Panc1 (cell line): ENCODE results near the gene CDKAL1. TPM values are rescaled to one million over a fixed set of nuclear protein-coding genes. Genes with fewer than 3 reads are reported as not detected.
"Not testable (repeated sequence)": the region's sequence is repeated elsewhere in the genome, so short reads cannot be mapped to it uniquely, and the experiment has no call there.

Experiments
- ATAC-seq: fragments of 200-7000 bp; cut with Tn5 transposase; 2 replicates; pipeline ENCODE4 v1.9.1; 2020; ENCODE audit warnings: mild to moderate bottlenecking, moderate library complexity
- BruUV-seq: library from RNA; stranded (reverse); fragments of 400-500 nt; replicated peaks from 2 replicates; lab custom pipeline; 2021; lab: Mats Ljungman, UMichigan
- CTCF ChIA-PET: fragments of 300-600 bp; sonication (Branson Sonifier 250); formaldehyde crosslinking; loops from one replicate; lab custom pipeline; 2022; ENCODE audit warnings: antibody characterized with exemption; lab: Charles Lee
- POLR2A ChIA-PET: fragments of 300-600 bp; sonication (Branson Sonifier 250); formaldehyde crosslinking; loops from one replicate; lab custom pipeline; 2022; ENCODE audit warnings: antibody characterized with exemption; lab: Charles Lee
- DNase-seq: peaks from one replicate; pipeline ENCODE4 v3.0.0-alpha.2; 2010; ENCODE audit warnings: low read depth, low spot score
- H3K27ac ChIP-seq: 2 replicates; pipeline ENCODE4 v1.5.1; 2011; ENCODE audit warnings: mild to moderate bottlenecking, low read length, inconsistent platforms
- H3K27me3 ChIP-seq: fragments of 200-500 bp; sonication (Bioruptor generic); 2 replicates; pipeline ENCODE4 v1.6.0; 2014; ENCODE audit warnings: low read length, inconsistent platforms; ENCODE audit not compliant: control insufficient read depth, insufficient read depth
- H3K36me3 ChIP-seq: fragments of 200-500 bp; sonication (Bioruptor generic); 2 replicates; pipeline ENCODE4 v1.5.1; 2014; ENCODE audit warnings: inconsistent platforms, mild to moderate bottlenecking, low read length, moderate library complexity; ENCODE audit not compliant: control insufficient read depth, insufficient read depth
- H3K4me1 ChIP-seq: 2 replicates; pipeline ENCODE4 v1.5.1; 2011; ENCODE audit warnings: inconsistent platforms, mild to moderate bottlenecking, low read length, moderate library complexity; ENCODE audit not compliant: control insufficient read depth, insufficient read depth
- H3K4me3 ChIP-seq, 2 experiments: 2 replicates each; pipeline ENCODE4 v1.5.1; 2011 to 2012; ENCODE audit warnings: low read depth in 2 of 2, low read length in 2 of 2, mild to moderate bottlenecking in 2 of 2, inconsistent platforms in 1 of 2, moderate library complexity in 1 of 2
- H3K9me3 ChIP-seq: fragments of 200-500 bp; sonication (Bioruptor generic); 2 replicates; pipeline ENCODE4 v1.5.1; 2014; ENCODE audit warnings: low read depth, mild to moderate bottlenecking, inconsistent platforms, low read length, moderate library complexity; ENCODE audit not compliant: control insufficient read depth, insufficient read depth
- CTCF ChIP-seq: fragments of 450-650 bp; IDR thresholded peaks from 2 replicates; pipeline ENCODE4 v1.5.1; 2017; ENCODE audit warnings: mild to moderate bottlenecking
- POLR2AphosphoS5 ChIP-seq: IDR thresholded peaks from 2 replicates; pipeline ENCODE4 v1.6.1; 2012; ENCODE audit warnings: mild to moderate bottlenecking, low read depth, low read length, moderate library complexity
- REST ChIP-seq, 2 experiments: IDR thresholded peaks; 2 replicates each; pipeline ENCODE4 v1.6.1; 2011 to 2012; ENCODE audit warnings: low read depth in 2 of 2, control low read depth in 1 of 2, low read length in 1 of 2, mild to moderate bottlenecking in 1 of 2, moderate library complexity in 1 of 2; ENCODE audit not compliant: insufficient read depth in 1 of 2
- SIN3A ChIP-seq: IDR thresholded peaks from 2 replicates; pipeline ENCODE4 v1.6.1; 2012; ENCODE audit warnings: low read depth, mild to moderate bottlenecking, low read length, moderate library complexity, borderline replicate concordance; ENCODE audit not compliant: insufficient read depth
- TCF7L2 ChIP-seq: IDR thresholded peaks from 2 replicates; pipeline ENCODE4 v1.6.1; 2011; ENCODE audit warnings: mild to moderate bottlenecking, low read depth, low read length, inconsistent platforms
- in situ Hi-C: cut with HindIII; loops from 2 replicates; pipeline ENCODE4 v1.10.0; 2016; ENCODE audit warnings: low sequenced_read_pairs, low pct_unique_long_range_greater_than_20kb
- intact Hi-C: fragments of 100-400 bp; cut with micrococcal nuclease; formaldehyde crosslinking; loops from one replicate; pipeline ENCODE4 v1.10.0; 2022; ENCODE audit not compliant: unreplicated experiment
- total RNA-seq: library from RNA; stranded (reverse); gene quantifications from one replicate; pipeline ENCODE4 v1.2.1, GENCODE V29; 2021; ENCODE audit not compliant: unreplicated experiment

The CDKAL1 gene
- total RNA-seq, 1 experiment from 2014 or later = 14.5 TPM

GRCh38 chr6:21195301-21195700 is 661.0 kb downstream of the CDKAL1 start:
- H3K27ac ChIP-seq, DNase-seq, H3K4me1 ChIP-seq, in situ Hi-C loops, BruUV-seq, POLR2A ChIA-PET, H3K27me3 ChIP-seq, H3K36me3 ChIP-seq, H3K9me3 ChIP-seq, CTCF ChIA-PET, ATAC-seq, H3K4me3 ChIP-seq, intact Hi-C loops: not testable (repeated sequence)

- DNase-seq = no peak
- BruUV-seq = no TSS peak
- ATAC-seq = no peak
- H3K9me3 ChIP-seq = no peaks in the 10 kb centered on the region
- H3K36me3 ChIP-seq = no peaks in the 10 kb centered on the region
- H3K4me3 ChIP-seq = no peak overlapping the region
- in situ Hi-C loops (no loop called here), intact Hi-C loops (no loop called here)
- POLR2A ChIA-PET = no interaction called here
- CTCF ChIA-PET = no interaction called here
- peaks cover 7% of the 10 kb centered on the region; the same call in 1 of the 2 replicates for H3K4me1 ChIP-seq
- H3K27ac ChIP-seq = no peak overlapping the region
- no peaks in the 10 kb centered on the region for H3K27me3 ChIP-seq
- no peak for TF ChIP-seq TCF7L2
- no peak for TF ChIP-seq SIN3A
- no peak for TF ChIP-seq POLR2AphosphoS5
- TF ChIP-seq CTCF = no peak
Measured at GRCh38 chr6:21198032-21198640, 663.9 kb downstream of the CDKAL1 start.

GRCh38 chr6:21199262-21199661 is 665.0 kb downstream of the CDKAL1 start:
- DNase-seq = no peak
- H3K4me1 ChIP-seq = peaks cover 7% of the 10 kb centered on the region; the same call in 1 of the 2 replicates
- CTCF ChIA-PET = no interaction called here
- no peaks in the 10 kb centered on the region for H3K9me3 ChIP-seq
- intact Hi-C loops (no loop called here), in situ Hi-C loops (no loop called here)
- BruUV-seq = no TSS peak
- no peaks in the 10 kb centered on the region for H3K27me3 ChIP-seq
- no peaks in the 10 kb centered on the region for H3K36me3 ChIP-seq
- H3K27ac ChIP-seq = no peak overlapping the region
- H3K4me3 ChIP-seq = no peak overlapping the region
- TF ChIP-seq POLR2AphosphoS5 (no peak), REST (IDR thresholded peaks at IDR 0.05; ENCODE audit: insufficient read depth in 1 of 2, low read depth in 2 of 2, low read length in 1 of 2) (no peak), TCF7L2 (no peak), CTCF (no peak), SIN3A (no peak)
- no peak for ATAC-seq
- POLR2A ChIA-PET = no interaction called here
